Measurements from ENCODE around the gene GBGT1. TPM values are rescaled to one million over a fixed set of nuclear protein-coding genes. Genes with fewer than 3 reads are reported as not detected.

The GBGT1 gene
- total RNA-seq, 6 experiments from 2014 or later, result 1.1 to 2.8 (median 1.7) TPM

GRCh38 chr9:133120501-133121197 lies 43.1 kb downstream of the GBGT1 start:
- peak overlapping the region; percentile 84 for H3K4me3 Mint-ChIP-seq
- no peak for TF ChIP-seq CTCF (IDR thresholded peaks at IDR 0.05)
- no peaks in the 10 kb centered on the region for H3K36me3 Mint-ChIP-seq (ENCODE audit: low read depth)
- H3K9me3 Mint-ChIP-seq, result no peaks in the 10 kb centered on the region
- peaks cover 44% of the 10 kb centered on the region for H3K4me1 Mint-ChIP-seq (ENCODE audit: low read depth)
- DNase-seq, result no peak
- no peak overlapping the region for H3K27ac Mint-ChIP-seq
- no peaks in the 10 kb centered on the region; the same call in 1 of the 2 replicates for H3K27me3 Mint-ChIP-seq (ENCODE audit: insufficient read depth)

GRCh38 chr9:133119846-133120500 lies 43.7 kb downstream of the GBGT1 start:
- DNase-seq, result no peak
- no peak for TF ChIP-seq CTCF (IDR thresholded peaks at IDR 0.05)
- H3K4me1 Mint-ChIP-seq (ENCODE audit: low read depth), result peaks cover 46% of the 10 kb centered on the region
- H3K27ac Mint-ChIP-seq, result peak overlapping the region; percentile 43
- H3K9me3 Mint-ChIP-seq, result no peaks in the 10 kb centered on the region
- no peaks in the 10 kb centered on the region; the same call in 1 of the 2 replicates for H3K27me3 Mint-ChIP-seq (ENCODE audit: insufficient read depth)
- H3K4me3 Mint-ChIP-seq, result peak overlapping the region; percentile 84
- no peaks in the 10 kb centered on the region for H3K36me3 Mint-ChIP-seq (ENCODE audit: low read depth)

- no peaks in the 10 kb centered on the region for H3K36me3 Mint-ChIP-seq (ENCODE audit: low read depth)
- no peaks in the 10 kb centered on the region; the same call in 1 of the 2 replicates for H3K27me3 Mint-ChIP-seq (ENCODE audit: insufficient read depth)
- H3K4me3 Mint-ChIP-seq, result peak overlapping the region; percentile 84
- no peak for DNase-seq
- H3K4me1 Mint-ChIP-seq (ENCODE audit: low read depth), result peaks cover 52% of the 10 kb centered on the region
- H3K9me3 Mint-ChIP-seq, result no peaks in the 10 kb centered on the region
- no peak for TF ChIP-seq CTCF (IDR thresholded peaks at IDR 0.05)
- peak overlapping the region; percentile 43 for H3K27ac Mint-ChIP-seq
Observed at GRCh38 chr9:133119103-133119845, 44.4 kb downstream of the GBGT1 start.

GRCh38 chr9:133118568-133118967 lies 45.1 kb downstream of the GBGT1 start:
- no peak for TF ChIP-seq CTCF (IDR thresholded peaks at IDR 0.05)
- H3K36me3 Mint-ChIP-seq (ENCODE audit: low read depth), result no peaks in the 10 kb centered on the region
- H3K4me1 Mint-ChIP-seq (ENCODE audit: low read depth), result peaks cover 52% of the 10 kb centered on the region
- no peak for DNase-seq
- H3K27ac Mint-ChIP-seq, result no peak overlapping the region
- H3K4me3 Mint-ChIP-seq, result peak overlapping the region; percentile 84
- no peaks in the 10 kb centered on the region; the same call in 1 of the 2 replicates for H3K27me3 Mint-ChIP-seq (ENCODE audit: insufficient read depth)
- no peaks in the 10 kb centered on the region for H3K9me3 Mint-ChIP-seq

GRCh38 chr9:133118179-133118520 lies 45.6 kb downstream of the GBGT1 start:
- Mint-ChIP-seq H3K4me3 (no peak overlapping the region), H3K4me1 (ENCODE audit: low read depth) (peaks cover 52% of the 10 kb centered on the region), H3K27me3 (ENCODE audit: insufficient read depth) (no peaks in the 10 kb centered on the region; the same call in 1 of the 2 replicates), H3K36me3 (ENCODE audit: low read depth) (no peaks in the 10 kb centered on the region), H3K9me3 (no peaks in the 10 kb centered on the region), H3K27ac (no peak overlapping the region)
- DNase-seq, result no peak
- TF ChIP-seq CTCF (IDR thresholded peaks at IDR 0.05), result no peak

Measured in HFFc6 (cell line).